PC-9 (cell line): ENCODE data around the gene PTK6. TPM values are rescaled to one million over a fixed set of nuclear protein-coding genes. Genes with fewer than 3 reads are reported as not detected.
"Not testable (repeated sequence)": the region's sequence is repeated elsewhere in the genome, so short reads cannot be mapped to it uniquely, and the experiment has no call there.

ENCODE experiments used
- BruUV-seq: library from RNA; stranded (reverse); fragments of 400-500 nt; replicated peaks from 2 replicates; lab custom pipeline; 2021; lab: Mats Ljungman, UMichigan
- CTCF ChIA-PET: fragments of 300-600 bp; sonication (Branson Sonifier 250); formaldehyde crosslinking; loops from one replicate; lab custom pipeline; 2022; ENCODE audit warnings: antibody characterized with exemption; lab: Charles Lee
- POLR2A ChIA-PET: fragments of 300-600 bp; sonication (Branson Sonifier 250); formaldehyde crosslinking; loops from one replicate; lab custom pipeline; 2022; ENCODE audit warnings: antibody characterized with exemption; ENCODE audit not compliant: unreplicated experiment; lab: Charles Lee
- DNase-seq, 2 experiments: peaks; one replicate each; pipeline versions ENCODE4 v3.0.0 to v3.0.0-alpha.2; 2015 to 2022; ENCODE audit warnings: mixed read lengths in 1 of 2
- H2AFZ ChIP-seq: fragments of 200-600 bp; sonication (generic); 2 replicates; pipeline ENCODE4 v1.8.1; 2017; ENCODE audit warnings: antibody characterized with exemption
- H3F3A ChIP-seq: fragments of 200-600 bp; sonication (generic); 2 replicates; pipeline ENCODE4 v1.8.1; 2017; ENCODE audit warnings: antibody characterized with exemption, mild to moderate bottlenecking, low read depth; ENCODE audit not compliant: insufficient read depth
- H3K27ac ChIP-seq: fragments of 200-600 bp; sonication (generic); 2 replicates; pipeline ENCODE4 v1.6.1; 2016; ENCODE audit warnings: mixed run types
- H3K27me3 ChIP-seq: fragments of 200-600 bp; sonication (generic); 2 replicates; pipeline ENCODE4 v1.6.1; 2016; ENCODE audit warnings: low read depth, mixed run types; ENCODE audit not compliant: insufficient read depth
- H3K36me3 ChIP-seq: fragments of 200-600 bp; sonication (generic); 2 replicates; pipeline ENCODE4 v1.6.1; 2016; ENCODE audit warnings: low read depth, mixed run types
- H3K4me1 ChIP-seq: fragments of 200-600 bp; sonication (generic); replicated peaks from 2 replicates; pipeline ENCODE4 v1.6.1; 2016; ENCODE audit warnings: mixed run types; ENCODE audit not compliant: insufficient read depth
- H3K4me2 ChIP-seq: fragments of 200-600 bp; sonication (generic); 2 replicates; pipeline ENCODE4 v1.6.1; 2017; ENCODE audit warnings: mixed run types
- H3K4me3 ChIP-seq: fragments of 200-600 bp; sonication (generic); 2 replicates; pipeline ENCODE4 v1.6.1; 2016; ENCODE audit warnings: mixed run types
- H3K79me2 ChIP-seq: fragments of 200-600 bp; sonication (generic); 2 replicates; pipeline ENCODE4 v1.6.1; 2017; ENCODE audit warnings: low read depth, mixed run types
- H3K9me2 ChIP-seq: fragments of 200-600 bp; sonication (generic); 2 replicates; pipeline ENCODE4 v1.8.1; 2017; ENCODE audit warnings: mild to moderate bottlenecking; ENCODE audit not compliant: insufficient read depth
- H3K9me3 ChIP-seq: fragments of 200-600 bp; sonication (generic); 2 replicates; pipeline ENCODE4 v1.8.1; 2016; ENCODE audit warnings: low read depth; ENCODE audit not compliant: insufficient read depth
- H4K20me1 ChIP-seq: fragments of 200-600 bp; sonication (generic); 2 replicates; pipeline ENCODE4 v1.8.1; 2017; ENCODE audit not compliant: insufficient read depth
- CTCF ChIP-seq: fragments of 200-600 bp; sonication (generic); conservative IDR thresholded peaks from 2 replicates; pipeline ENCODE4 v1.6.1; 2017; ENCODE audit warnings: mixed run types, antibody characterized with exemption, mild to moderate bottlenecking, moderate library complexity
- EZH2 ChIP-seq: fragments of 200-600 bp; sonication (generic); IDR thresholded peaks from 2 replicates; pipeline ENCODE4 v1.8.0; 2017; ENCODE audit warnings: antibody characterized with exemption, low read depth
- intact Hi-C: fragments of 100-400 bp; cut with micrococcal nuclease; formaldehyde crosslinking; loops from one replicate; pipeline ENCODE4 v1.10.0; 2022; ENCODE audit not compliant: unreplicated experiment
- total RNA-seq: library from RNA; stranded (reverse); gene quantifications from 2 replicates; pipeline ENCODE4 v1.2.3, GENCODE V29; 2021

PTK6 gene
- total RNA-seq, 1 experiment from 2014 or later, result 12.9 TPM

DNA sequence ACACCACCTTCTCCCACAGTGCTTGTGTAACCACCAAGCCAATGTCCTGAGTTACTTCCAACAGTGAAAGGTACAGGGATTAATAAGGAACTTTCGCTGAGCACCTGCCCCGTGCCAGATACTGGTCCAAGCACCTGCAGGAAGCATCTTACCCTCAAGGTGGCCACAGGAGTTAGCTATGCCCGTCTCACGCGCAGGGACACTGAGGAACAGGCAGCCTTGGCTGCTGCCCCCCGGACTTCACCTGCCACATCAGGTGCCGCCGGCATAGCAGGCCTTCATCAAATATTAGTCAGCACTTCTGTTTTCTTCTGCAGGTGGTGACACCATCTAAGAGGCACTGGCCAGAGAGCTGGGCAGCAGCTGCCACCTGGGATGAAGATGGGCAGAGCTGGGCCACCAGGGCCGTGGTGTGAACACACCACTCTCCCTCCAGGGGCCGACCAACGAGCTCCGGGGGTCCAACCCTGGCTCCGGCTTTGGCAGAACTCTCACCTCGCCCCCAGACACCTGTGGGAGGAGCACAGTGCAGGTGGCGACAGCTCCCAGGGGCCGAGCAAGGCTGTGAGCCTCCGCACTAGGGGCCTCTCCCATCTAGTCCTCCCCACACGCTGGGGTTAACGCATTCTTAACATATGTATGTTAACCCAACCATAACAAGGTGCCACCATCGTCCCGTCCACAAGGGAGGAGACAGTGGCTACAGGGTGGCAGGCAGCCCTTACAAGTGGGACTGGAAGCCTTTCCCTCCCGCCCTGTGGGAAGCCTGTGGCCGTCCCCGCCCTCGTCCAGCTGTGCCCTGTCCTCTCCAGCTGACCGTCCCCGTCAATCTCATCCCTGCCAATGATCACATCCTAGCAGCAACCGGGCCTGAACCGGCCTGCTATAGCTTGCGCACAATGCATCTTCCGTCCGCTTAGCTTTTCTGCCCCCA lies 19.5 kb downstream of the PTK6 start:
- no peak overlapping the region for H3K4me2 ChIP-seq
- H3K27me3 ChIP-seq, result peaks cover 20% of the 10 kb centered on the region
- peaks cover 7% of the 10 kb centered on the region; the same call in 1 of the 2 replicates for H3K4me1 ChIP-seq
- H3K4me3 ChIP-seq, result no peak overlapping the region
- H4K20me1 ChIP-seq, result no peaks in the 10 kb centered on the region
- TF ChIP-seq CTCF, result no peak
- no peak for TF ChIP-seq EZH2
- POLR2A ChIA-PET, result no interaction called here
- H3K27ac ChIP-seq, result no peak overlapping the region
- peaks cover 9% of the 10 kb centered on the region; the same call in 1 of the 2 replicates for H3F3A ChIP-seq
- CTCF ChIA-PET, result no interaction called here
- no peaks in the 10 kb centered on the region for H3K9me2 ChIP-seq
- no peak for DNase-seq
- H3K36me3 ChIP-seq, result peaks cover 7% of the 10 kb centered on the region; the same call in 1 of the 2 replicates
- no peak overlapping the region for H2AFZ ChIP-seq
- intact Hi-C loops, result no loop called here
- H3K9me3 ChIP-seq, result no peaks in the 10 kb centered on the region
- H3K79me2 ChIP-seq, result peaks cover 7% of the 10 kb centered on the region
- no TSS peak for BruUV-seq

GRCh38 chr20:63514520-63514919 lies 22.7 kb downstream of the PTK6 start:
- BruUV-seq, H3K36me3 ChIP-seq, H2AFZ ChIP-seq, H3K79me2 ChIP-seq, H3K9me2 ChIP-seq, CTCF ChIA-PET, POLR2A ChIA-PET, H3K27ac ChIP-seq, H4K20me1 ChIP-seq, DNase-seq, H3K4me3 ChIP-seq, H3K4me1 ChIP-seq, H3K9me3 ChIP-seq, intact Hi-C loops, H3K4me2 ChIP-seq: not testable (repeated sequence)
- H3K27me3 ChIP-seq, result peaks cover 50% of the 10 kb centered on the region
- peaks cover 17% of the 10 kb centered on the region for H3F3A ChIP-seq

- ChIA-PET CTCF (no interaction called here), POLR2A (no interaction called here)
- no peaks in the 10 kb centered on the region for H3K9me2 ChIP-seq
- no peaks in the 10 kb centered on the region for H3K79me2 ChIP-seq
- H3K9me3 ChIP-seq, result no peaks in the 10 kb centered on the region
- no peak overlapping the region for H2AFZ ChIP-seq
- no peak for TF ChIP-seq EZH2
- TF ChIP-seq CTCF, result no peak
- no peak overlapping the region for H3K27ac ChIP-seq
- intact Hi-C loops, result no loop called here
- H3K4me3 ChIP-seq, result no peak overlapping the region
- H3K27me3 ChIP-seq, result peaks cover 62% of the 10 kb centered on the region
- no peaks in the 10 kb centered on the region for H3K36me3 ChIP-seq
- H3K4me2 ChIP-seq, result no peak overlapping the region
- peaks cover 7% of the 10 kb centered on the region; the same call in 1 of the 2 replicates for H3K4me1 ChIP-seq
- BruUV-seq, result no TSS peak
- H3F3A ChIP-seq, result peaks cover 17% of the 10 kb centered on the region
- no peak for DNase-seq
- no peaks in the 10 kb centered on the region for H4K20me1 ChIP-seq
These were observed 24.0 kb downstream of the PTK6 start for GRCh38 chr20:63513207-63513606.
